Skeletal muscle cell (primary cell): Measurements from ENCODE around the gene UXT.
"Not testable (repeated sequence)": the region's sequence is repeated elsewhere in the genome, so short reads cannot be mapped to it uniquely, and the experiment has no call there.

Source experiments
- DNase-seq: peaks from one replicate; pipeline ENCODE4 v3.0.0-alpha.2; 2010; ENCODE audit warnings: low read depth
- H3K4me3 ChIP-seq: 2 replicates; pipeline ENCODE4 v1.5.1; 2011; ENCODE audit warnings: low read depth, mild to moderate bottlenecking, control low read depth, low read length, moderate library complexity

UXT gene

DNA sequence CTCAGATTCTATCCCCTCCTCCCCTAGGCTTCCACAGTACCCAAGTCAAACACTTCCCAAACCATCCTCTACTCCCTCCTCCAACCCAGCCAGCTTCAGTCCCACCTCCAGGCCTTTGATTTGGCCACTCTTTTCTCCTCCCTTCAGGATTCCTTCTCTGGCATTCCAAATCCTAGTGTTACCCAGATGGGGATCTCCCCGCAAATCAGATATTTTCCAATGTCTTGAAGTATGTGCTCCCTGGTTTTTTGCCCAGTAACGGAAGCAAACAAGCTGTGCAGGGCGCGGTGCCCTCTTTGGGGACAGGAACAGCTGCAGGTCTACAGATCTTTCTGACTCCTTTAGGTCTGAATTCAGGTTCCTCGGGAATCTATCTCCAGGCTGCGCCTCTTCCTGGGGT lies 37.1 kb downstream of the UXT start:
- no peak overlapping the region for H3K4me3 ChIP-seq
- DNase-seq: no peak

- DNase-seq: no peak
- no peak overlapping the region for H3K4me3 ChIP-seq
Observed at GRCh38 chrX:47620303-47620685, 38.7 kb downstream of the UXT start.

DNA sequence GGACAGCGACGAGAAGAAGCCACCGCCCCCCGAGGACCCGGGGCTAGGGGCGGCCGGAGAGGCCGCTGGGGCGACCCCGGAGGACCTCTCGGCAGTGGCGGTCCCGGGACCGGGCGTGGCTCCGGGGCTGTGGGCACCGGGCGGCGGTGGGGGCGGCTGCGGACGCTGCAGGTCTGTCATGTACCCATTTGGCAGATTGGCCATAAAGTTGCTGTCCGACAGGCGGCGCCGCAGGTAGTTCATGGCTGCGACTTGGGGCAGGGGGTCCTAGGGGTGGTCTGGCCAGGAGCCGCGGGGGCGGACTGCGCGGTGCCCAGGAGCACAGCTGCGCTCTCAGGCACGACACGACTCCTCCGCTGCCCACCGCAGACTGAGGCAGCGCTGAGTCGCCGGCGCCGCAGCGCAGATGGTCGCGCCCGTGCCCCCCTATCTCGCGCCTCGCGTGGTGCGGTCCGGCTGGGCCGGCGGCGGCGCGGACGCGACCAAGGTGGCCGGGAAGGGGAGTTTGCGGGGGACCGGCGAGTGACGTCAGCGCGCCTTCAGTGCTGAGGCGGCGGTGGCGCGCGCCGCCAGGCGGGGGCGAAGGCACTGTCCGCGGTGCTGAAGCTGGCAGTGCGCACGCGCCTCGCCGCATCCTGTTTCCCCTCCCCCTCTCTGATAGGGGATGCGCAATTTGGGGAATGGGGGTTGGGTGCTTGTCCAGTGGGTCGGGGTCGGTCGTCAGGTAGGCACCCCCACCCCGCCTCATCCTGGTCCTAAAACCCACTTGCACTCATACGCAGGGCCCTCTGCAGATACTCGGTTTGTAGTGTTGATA lies 39.3 kb downstream of the UXT start, which contains the start of gene SYN1:
SYN1 (minus strand) TSS at position 372 of the 817 bp plus-strand sequence; CDS start at position 243, 129 bp downstream.
- H3K4me3 ChIP-seq: peak within 1 kb of the TSS; percentile 45
- no peak for DNase-seq

DNA sequence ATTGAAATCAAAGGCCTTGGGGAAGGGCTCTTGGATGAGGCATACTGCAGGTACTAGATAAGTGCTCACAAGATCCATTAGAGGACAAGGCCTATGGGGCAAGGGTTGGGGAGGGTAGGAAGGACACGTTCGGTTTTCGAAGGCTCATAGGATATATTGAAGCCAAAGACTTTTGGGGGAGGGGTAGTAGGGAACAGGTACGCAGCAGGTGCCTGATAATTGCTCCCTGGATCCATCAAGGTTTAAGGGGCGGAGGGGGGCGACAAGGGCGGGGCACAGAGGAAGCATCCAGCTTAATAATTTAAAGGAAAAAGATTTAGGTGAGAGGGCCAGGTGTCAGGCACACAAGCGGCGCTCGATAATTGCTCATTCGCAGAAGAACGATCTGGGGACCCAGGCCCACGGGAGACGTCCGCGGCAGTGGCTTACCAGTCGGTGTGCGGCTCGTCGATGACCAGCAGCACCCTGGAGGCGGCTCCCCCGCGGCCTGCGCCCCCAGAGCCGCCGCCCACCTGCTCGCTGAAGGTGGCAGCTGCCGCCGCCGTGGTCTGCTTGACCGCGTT lies 40.0 kb downstream of the UXT start:
- H3K4me3 ChIP-seq: peak overlapping the region; percentile 45
- no peak for DNase-seq

GRCh38 chrX:47614618-47615017 lies 44.4 kb downstream of the UXT start:
- DNase-seq: no peak
- H3K4me3 ChIP-seq: no peak overlapping the region

DNA sequence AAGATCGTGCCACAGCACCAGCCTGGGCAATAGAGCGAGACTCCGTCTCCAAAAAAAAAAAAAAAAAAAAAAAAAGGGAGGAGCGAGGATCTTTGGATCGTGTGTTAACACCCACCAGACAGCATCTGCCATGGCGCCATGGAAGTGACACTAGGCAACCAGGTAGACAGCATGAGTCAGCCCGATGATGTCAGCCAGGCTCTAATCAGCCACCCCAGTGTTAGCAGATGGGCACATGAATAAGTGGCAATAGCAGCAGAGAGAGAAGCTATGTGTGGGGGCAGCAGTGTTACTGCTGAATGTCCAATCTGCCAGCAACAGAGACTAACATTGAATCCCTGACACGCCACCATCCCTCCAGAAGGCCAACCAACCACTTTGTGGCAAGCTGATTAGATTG lies 45.9 kb downstream of the UXT start:
- no peak overlapping the region for H3K4me3 ChIP-seq
- no peak for DNase-seq

DNA sequence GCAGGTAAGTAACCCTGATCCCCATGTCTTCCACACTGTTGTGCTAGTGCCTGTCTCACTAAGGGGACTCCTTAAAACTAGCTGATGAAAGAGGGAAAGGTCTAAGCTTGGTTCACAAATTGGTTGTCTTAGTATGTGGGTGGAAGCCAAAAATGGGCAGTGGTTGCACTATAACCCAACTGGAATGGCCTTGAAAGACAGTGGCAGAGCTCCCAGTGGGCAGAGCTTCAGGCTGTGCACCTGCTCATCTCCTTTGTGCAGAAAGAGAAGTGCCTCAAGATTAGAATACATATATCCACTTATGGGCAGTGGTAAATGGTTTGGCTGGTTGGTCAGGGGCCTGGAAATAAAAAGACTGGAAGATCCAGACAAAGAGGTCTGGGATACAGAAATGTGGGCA lies 46.6 kb downstream of the UXT start:
- no peak overlapping the region for H3K4me3 ChIP-seq
- DNase-seq: no peak

GRCh38 chrX:47611926-47612325 lies 47.1 kb downstream of the UXT start:
- DNase-seq: no peak
- no peak overlapping the region for H3K4me3 ChIP-seq

DNA sequence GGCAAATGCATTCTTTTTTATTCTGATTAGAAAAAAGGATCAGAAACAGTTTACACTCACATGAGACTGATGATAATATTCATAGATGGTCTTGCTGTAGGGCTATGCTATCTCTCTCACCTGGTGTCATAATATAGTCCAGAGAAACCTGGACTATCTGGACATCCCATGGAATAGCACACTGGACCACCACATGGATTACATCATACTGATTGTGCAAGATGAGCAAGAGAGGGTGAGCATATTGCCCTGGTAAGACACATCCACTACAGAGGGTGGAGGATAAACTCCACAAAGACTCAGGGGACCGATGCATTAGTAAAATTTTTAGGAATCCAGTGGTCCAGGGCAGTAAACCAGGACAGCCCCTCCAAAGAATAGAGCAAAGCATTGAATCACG lies 47.5 kb downstream of the UXT start:
- no peak for DNase-seq
- H3K4me3 ChIP-seq: no peak overlapping the region

DNA sequence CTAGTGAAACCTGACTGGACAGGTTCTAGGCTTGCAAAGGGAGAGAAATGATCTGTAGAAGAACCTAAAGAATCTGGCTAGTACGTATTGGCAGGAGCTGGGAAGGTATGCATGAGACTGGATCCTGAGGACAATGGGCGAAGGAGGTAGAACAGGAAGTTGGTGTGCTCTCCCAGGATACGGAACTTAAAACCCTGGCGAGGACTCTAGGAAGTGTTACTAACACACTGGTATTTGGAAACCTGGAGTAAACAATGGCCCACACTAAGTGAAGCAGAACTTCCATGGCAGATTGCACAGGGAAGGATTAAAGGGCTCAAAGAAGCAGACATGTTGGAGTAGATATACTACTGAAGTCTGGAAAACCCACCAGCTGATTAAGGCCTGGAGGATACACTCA lies 48.5 kb downstream of the UXT start:
- no peak for DNase-seq
- H3K4me3 ChIP-seq: no peak overlapping the region

DNA sequence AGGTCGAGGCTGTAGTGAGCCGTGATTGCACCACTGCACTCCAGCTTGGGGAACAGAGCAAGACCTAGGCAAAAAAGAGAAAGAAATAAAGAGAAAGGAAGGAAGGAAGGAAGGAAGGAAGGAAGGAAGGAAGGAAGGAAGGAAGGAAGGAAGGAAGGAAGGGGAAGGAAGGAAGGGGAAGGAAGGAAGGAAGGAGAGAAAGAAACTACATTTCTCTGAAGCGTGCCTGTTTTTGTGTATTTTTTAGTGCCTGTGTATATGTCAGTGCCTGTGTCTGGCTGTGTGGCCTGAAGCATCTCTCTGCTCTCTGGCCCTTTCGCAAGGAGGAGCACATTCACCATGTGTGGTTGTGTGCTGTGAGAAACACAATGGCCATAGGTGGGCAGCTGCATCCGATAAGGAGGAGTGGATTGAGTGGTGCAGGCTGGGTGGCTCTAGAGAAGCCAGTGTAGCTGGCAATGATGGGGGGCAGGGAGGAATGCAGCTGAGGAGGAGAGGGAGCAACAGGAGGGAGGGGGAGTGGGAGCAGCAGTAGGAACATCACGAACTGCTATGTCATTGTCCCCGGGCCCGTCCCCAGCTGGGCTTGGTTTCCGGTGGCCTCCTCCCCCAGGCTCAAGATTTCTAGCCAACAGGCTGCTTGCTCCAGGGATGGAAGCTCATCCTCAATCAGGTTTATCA lies 50.7 kb downstream of the UXT start:
- no peak overlapping the region for H3K4me3 ChIP-seq
- no peak for DNase-seq

- H3K4me3 ChIP-seq: no peak overlapping the region
- DNase-seq: no peak
Observed at GRCh38 chrX:47607091-47607490, 51.9 kb downstream of the UXT start.

- no peak for DNase-seq
- H3K4me3 ChIP-seq: no peak overlapping the region
Observed at GRCh38 chrX:47605024-47605423, 54.0 kb downstream of the UXT start.

DNA sequence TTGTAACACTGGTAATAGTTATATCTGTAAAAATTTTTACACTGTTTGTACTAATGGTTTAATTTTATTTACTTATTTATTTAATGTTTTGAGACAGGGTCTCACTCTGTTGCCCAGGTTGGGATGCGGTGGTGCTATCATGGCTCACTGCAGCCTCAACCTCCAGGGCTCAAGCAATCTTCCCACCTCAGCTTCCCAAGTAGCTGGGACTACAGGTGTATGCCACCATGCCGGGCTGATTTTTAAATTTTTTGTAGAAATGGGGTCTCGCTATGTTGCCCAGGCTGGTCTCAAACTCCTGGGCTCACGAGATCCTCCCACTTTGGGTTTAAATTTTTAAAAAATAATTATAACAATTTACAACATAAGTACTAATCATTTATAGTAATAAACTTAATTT lies 55.9 kb downstream of the UXT start:
- not testable (repeated sequence) for DNase-seq

More for the DNA sequence above, 55.9 kb downstream of the UXT start:
- H3K4me3 ChIP-seq: not testable (repeated sequence)
